HL-60 (cell line): ENCODE measurements around the gene COL4A2.

Experiments
- DNase-seq, 2 experiments: peaks; one replicate each; pipeline ENCODE4 v3.0.0-alpha.2; 2010 to 2020; ENCODE audit warnings: low read depth in 1 of 2, low spot score in 1 of 2
- H3K27ac ChIP-seq: fragments of 250-450 bp; sonication (Bioruptor Pico); replicated peaks from 2 replicates; pipeline ENCODE4 v1.5.1; 2020; ENCODE audit warnings: mild to moderate bottlenecking, moderate library complexity
- H3K27me3 ChIP-seq: fragments of 250-450 bp; sonication (Bioruptor Pico); 2 replicates; pipeline ENCODE4 v1.5.1; 2021; ENCODE audit warnings: mild to moderate bottlenecking, moderate library complexity; ENCODE audit not compliant: insufficient read depth, poor library complexity, severe bottlenecking
- H3K4me3 ChIP-seq: replicated peaks from 2 replicates; pipeline ENCODE4 v1.5.1; 2011; ENCODE audit warnings: mild to moderate bottlenecking, control low read depth, low read length; ENCODE audit not compliant: insufficient read depth
- CTCF ChIP-seq: IDR thresholded peaks from one replicate; pipeline ENCODE4 v1.5.1; 2011; ENCODE audit warnings: low read length, control low read depth, inconsistent platforms; ENCODE audit not compliant: insufficient read depth
- GABPA ChIP-seq: IDR thresholded peaks from 2 replicates; pipeline ENCODE4 v1.6.1; 2012; ENCODE audit warnings: low read depth
- POLR2AphosphoS5 ChIP-seq: IDR thresholded peaks from 2 replicates; pipeline ENCODE4 v1.6.1; 2012; ENCODE audit warnings: low read depth
- REST ChIP-seq: IDR thresholded peaks from 2 replicates; pipeline ENCODE4 v1.6.1; 2012; ENCODE audit warnings: low read depth; ENCODE audit not compliant: insufficient replicate concordance
- SPI1 ChIP-seq: IDR thresholded peaks from 2 replicates; pipeline ENCODE4 v1.6.1; 2012; ENCODE audit warnings: low read depth, mild to moderate bottlenecking, borderline replicate concordance

Gene COL4A2

GRCh38 chr13:110471833-110472162 lies 164.7 kb downstream of the COL4A2 start:
- TF ChIP-seq REST = no peak
- TF ChIP-seq SPI1 = peak; percentile 95
- peak; percentile 27; the same call in 1 of the 2 replicates for TF ChIP-seq GABPA
- TF ChIP-seq POLR2AphosphoS5 = peak; percentile 89
- TF ChIP-seq CTCF = no peak
- H3K4me3 ChIP-seq = no peak overlapping the region
- peak; percentile 86 to 88 for DNase-seq
- no peak overlapping the region for H3K27ac ChIP-seq
- peaks cover 2% of the 10 kb centered on the region for H3K27me3 ChIP-seq

- TF ChIP-seq REST = no peak
- no peak for TF ChIP-seq SPI1
- no peak for TF ChIP-seq GABPA
- TF ChIP-seq POLR2AphosphoS5 = no peak
- Histone ChIP-seq H3K27me3 (peaks cover 4% of the 10 kb centered on the region), H3K4me3 (no peak overlapping the region), H3K27ac (no peak overlapping the region)
- DNase-seq = no peak
These were observed 165.9 kb downstream of the COL4A2 start for GRCh38 chr13:110472904-110473563.

GRCh38 chr13:110474713-110475112 lies 167.6 kb downstream of the COL4A2 start:
- no peak for TF ChIP-seq POLR2AphosphoS5
- TF ChIP-seq GABPA = no peak
- no peak for DNase-seq
- no peak overlapping the region for H3K4me3 ChIP-seq
- H3K27ac ChIP-seq = no peak overlapping the region
- peaks cover 4% of the 10 kb centered on the region for H3K27me3 ChIP-seq

GRCh38 chr13:110475117-110475516 lies 168.0 kb downstream of the COL4A2 start:
- no peak for TF ChIP-seq CTCF
- no peak for TF ChIP-seq SPI1
- TF ChIP-seq POLR2AphosphoS5 = no peak
- no peak for TF ChIP-seq GABPA
- TF ChIP-seq REST = no peak
- Histone ChIP-seq H3K27me3 (peaks cover 4% of the 10 kb centered on the region), H3K4me3 (no peak overlapping the region), H3K27ac (no peak overlapping the region)
- no peak for DNase-seq
